SH-SY5Y (cell line): ENCODE measurements around the gene PHACTR1.

Source experiments
- GATA2 ChIP-seq: IDR thresholded peaks from 2 replicates; pipeline ENCODE4 v1.6.1; 2011; ENCODE audit warnings: mild to moderate bottlenecking, low read depth, low read length
- GATA3 ChIP-seq: IDR thresholded peaks from 2 replicates; pipeline ENCODE4 v1.6.1; 2011; ENCODE audit warnings: low read depth, mild to moderate bottlenecking, low read length, moderate library complexity

GRCh38 chr6:12884983-12885382 lies 168.4 kb downstream of the PHACTR1 start:
- no peak for TF ChIP-seq GATA3
- TF ChIP-seq GATA2, result no peak
